Naive thymus-derived CD4-positive, alpha-beta T cell (primary cell): ENCODE data around the gene ARMC2. TPM values are rescaled to one million over a fixed set of nuclear protein-coding genes. Genes with fewer than 3 reads are reported as not detected.

ENCODE experiments used
- ATAC-seq: fragments of 150-1000 bp; cut with Tn5 transposase; 2 replicates; pipeline ENCODE4 v1.10.0; 2021; ENCODE audit warnings: mild to moderate bottlenecking, moderate library complexity
- CTCF ChIA-PET: fragments of 350-600 bp; sonication (Branson Sonifier 250); formaldehyde crosslinking; loops from one replicate; lab custom pipeline; 2021; ENCODE audit warnings: antibody characterized with exemption; lab: Charles Lee
- POLR2A ChIA-PET: fragments of 350-600 bp; sonication (Branson Sonifier 250); formaldehyde crosslinking; loops from one replicate; lab custom pipeline; 2021; ENCODE audit warnings: antibody characterized with exemption, inconsistent platforms; lab: Charles Lee
- DNase-seq, 9 donors: peaks; one replicate each; pipeline versions ENCODE4 v3.0.0 to v3.0.0-alpha.2; 2020 to 2022; ENCODE audit warnings: mixed read lengths in 1 of 9
- H3K27ac ChIP-seq: one replicate; pipeline ENCODE4 v1.7.0; 2013; ENCODE audit warnings: mild to moderate bottlenecking, low read depth, low read length, moderate library complexity
- H3K27me3 ChIP-seq, 2 donors: one replicate each; pipeline ENCODE4 v1.7.0; 2013; ENCODE audit warnings: low read length in 2 of 2, mild to moderate bottlenecking in 2 of 2, moderate library complexity in 2 of 2; ENCODE audit not compliant: control insufficient read depth in 2 of 2, insufficient read depth in 2 of 2
- H3K36me3 ChIP-seq, 3 experiments: 1 replicate in 2 of 3; 2 replicates in 1 of 3; pipeline ENCODE4 v1.7.0; 2013; ENCODE audit warnings: low read length in 3 of 3, mild to moderate bottlenecking in 3 of 3, moderate library complexity in 1 of 3; ENCODE audit not compliant: insufficient read depth in 3 of 3, control insufficient read depth in 2 of 3
- H3K4me1 ChIP-seq, 2 donors: one replicate each; pipeline ENCODE4 v1.7.0; 2013; ENCODE audit warnings: low read length in 2 of 2, mild to moderate bottlenecking in 2 of 2, moderate library complexity in 1 of 2; ENCODE audit not compliant: control insufficient read depth in 2 of 2, insufficient read depth in 2 of 2
- H3K4me3 ChIP-seq: 2 replicates; pipeline ENCODE4 v1.7.0; 2013; ENCODE audit warnings: mild to moderate bottlenecking, low read length
- H3K9me3 ChIP-seq, 3 experiments: 1 replicate in 2 of 3; 2 replicates in 1 of 3; pipeline ENCODE4 v1.7.0; 2013; ENCODE audit warnings: low read length in 3 of 3; ENCODE audit not compliant: control insufficient read depth in 2 of 3
- H3K27ac Mint-ChIP-seq, 9 donors: one replicate each; pipeline ENCODE4 v1.8.0; 2020 to 2022; ENCODE audit warnings: mixed read lengths in 9 of 9, mild to moderate bottlenecking in 8 of 9, moderate library complexity in 5 of 9, inconsistent platforms in 2 of 9
- H3K27me3 Mint-ChIP-seq, 5 donors: one replicate each; pipeline ENCODE4 v1.8.0; 2021 to 2022; ENCODE audit warnings: mixed read lengths in 5 of 5, mild to moderate bottlenecking in 1 of 5
- H3K36me3 Mint-ChIP-seq, 5 donors: one replicate each; pipeline ENCODE4 v1.8.0; 2020 to 2022; ENCODE audit warnings: mixed read lengths in 5 of 5, mild to moderate bottlenecking in 3 of 5, inconsistent platforms in 1 of 5
- H3K4me1 Mint-ChIP-seq, 7 donors: one replicate each; pipeline ENCODE4 v1.8.0; 2020 to 2022; ENCODE audit warnings: mixed read lengths in 7 of 7, mild to moderate bottlenecking in 3 of 7, inconsistent platforms in 1 of 7
- H3K4me3 Mint-ChIP-seq, 10 donors: one replicate each; pipeline ENCODE4 v1.8.0; 2020 to 2022; ENCODE audit warnings: mild to moderate bottlenecking in 10 of 10, mixed read lengths in 10 of 10, moderate library complexity in 6 of 10, inconsistent platforms in 2 of 10
- H3K9me3 Mint-ChIP-seq, 11 donors: one replicate each; pipeline ENCODE4 v1.8.0; 2020 to 2022; ENCODE audit warnings: mixed read lengths in 11 of 11, mild to moderate bottlenecking in 4 of 11, inconsistent platforms in 1 of 11, moderate library complexity in 1 of 11
- intact Hi-C, 2 donors: fragments of 100-400 bp; cut with micrococcal nuclease; formaldehyde crosslinking; loops; one replicate each; pipeline ENCODE4 v1.15.1; 2023
- polyA plus RNA-seq, 2 donors: library from polyadenylated mRNA; unstranded; fragments of 300-500 nt; fragmentation: Illumina TruSeq; gene quantifications; one replicate each; pipeline ENCODE4 v1.2.3, GENCODE V29; 2021
- total RNA-seq, 6 experiments: library from RNA in 5 of 6; stranded (reverse) in 5 of 6; gene quantifications; 1 replicate in 5 of 6; 2 replicates in 1 of 6; pipeline ENCODE4 v1.2.3 and lab custom pipeline; 2021 to 2026

ARMC2 gene, protein sequence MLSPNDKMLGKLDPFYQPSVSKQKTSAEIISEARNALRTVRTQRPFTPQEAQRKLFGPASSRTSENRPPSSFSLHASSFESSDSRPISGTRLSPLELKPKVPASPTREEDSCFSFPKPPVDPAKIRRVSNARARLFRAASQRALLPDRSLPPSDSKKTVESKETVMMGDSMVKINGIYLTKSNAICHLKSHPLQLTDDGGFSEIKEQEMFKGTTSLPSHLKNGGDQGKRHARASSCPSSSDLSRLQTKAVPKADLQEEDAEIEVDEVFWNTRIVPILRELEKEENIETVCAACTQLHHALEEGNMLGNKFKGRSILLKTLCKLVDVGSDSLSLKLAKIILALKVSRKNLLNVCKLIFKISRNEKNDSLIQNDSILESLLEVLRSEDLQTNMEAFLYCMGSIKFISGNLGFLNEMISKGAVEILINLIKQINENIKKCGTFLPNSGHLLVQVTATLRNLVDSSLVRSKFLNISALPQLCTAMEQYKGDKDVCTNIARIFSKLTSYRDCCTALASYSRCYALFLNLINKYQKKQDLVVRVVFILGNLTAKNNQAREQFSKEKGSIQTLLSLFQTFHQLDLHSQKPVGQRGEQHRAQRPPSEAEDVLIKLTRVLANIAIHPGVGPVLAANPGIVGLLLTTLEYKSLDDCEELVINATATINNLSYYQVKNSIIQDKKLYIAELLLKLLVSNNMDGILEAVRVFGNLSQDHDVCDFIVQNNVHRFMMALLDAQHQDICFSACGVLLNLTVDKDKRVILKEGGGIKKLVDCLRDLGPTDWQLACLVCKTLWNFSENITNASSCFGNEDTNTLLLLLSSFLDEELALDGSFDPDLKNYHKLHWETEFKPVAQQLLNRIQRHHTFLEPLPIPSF
- total RNA-seq (10 to 100 TPM in 2 of 5 experiments, 1 to 10 TPM in 3; 6.2 to 12.7 (median 7.9) TPM), polyA plus RNA-seq (1 to 10 TPM; 3.6 to 5.4 TPM), total RNA-seq (lab: John Stamatoyannopoulos, UW) (8.9 reads per million, percentile 33 among the genes with 10 or more reads in this experiment)

DNA sequence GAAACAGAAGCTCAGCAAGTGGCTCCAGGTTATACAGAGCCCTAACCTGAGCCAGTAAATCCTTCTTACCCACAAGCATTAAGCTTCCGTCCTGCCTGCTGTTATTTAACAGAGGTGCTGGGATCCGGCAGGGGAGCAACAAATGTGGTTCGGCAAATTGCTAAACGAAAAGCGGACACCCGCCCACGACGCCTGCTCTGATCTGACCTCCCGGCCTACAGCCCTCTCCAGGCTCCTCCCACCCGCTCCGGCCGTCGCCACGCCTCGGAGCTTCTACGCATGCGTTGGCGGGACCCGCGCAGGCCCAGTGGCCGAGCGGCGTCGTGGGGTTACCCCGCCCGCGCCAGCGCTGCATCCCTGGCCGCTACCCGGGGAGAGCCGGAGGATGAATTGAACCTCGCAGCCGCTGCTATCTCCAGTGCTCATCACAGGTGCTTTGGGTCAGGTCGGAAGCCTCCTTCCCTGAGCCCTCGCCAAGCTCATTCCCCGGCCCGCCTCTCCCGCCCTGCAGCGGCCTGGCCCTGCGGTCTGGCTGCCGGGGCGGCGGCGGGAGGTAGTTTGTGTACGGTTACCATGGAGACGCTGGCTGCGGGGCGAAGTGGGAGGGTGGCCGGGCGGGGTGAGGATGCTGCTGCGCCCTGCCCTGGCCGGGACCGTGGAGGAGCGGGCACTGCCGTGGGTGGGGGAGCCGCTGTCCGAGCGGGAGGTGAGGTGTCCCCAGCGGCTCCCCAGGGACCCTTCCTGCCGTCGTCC, at the start of gene ARMC2:
Gene ARMC2 (plus strand): TSS at position 307 of the 753 bp plus-strand sequence. CDS start 5,846 bp downstream, outside the sequence.
- intact Hi-C loops: loop anchor here (1.0 to 10.0 kb wide), 18 partner anchors 13 to 1969 kb away; partner anchors contain the start of genes SNX3 (in 2 of the 2), AFG1L (in 1 of the 2), CD164 (in 1 of the 2) and CDK19 (in 1 of the 2)
- DNase-seq (peak; percentile 72 to 95 (median 79)), ATAC-seq (peak; percentile 94)
- H3K4me3 ChIP-seq: peak within 1 kb of the TSS; percentile 90
- H3K36me3 ChIP-seq: no peaks in the 10 kb centered on the region
- peaks cover 6 to 13% of the 10 kb centered on the region in 2 donors for H3K4me1 ChIP-seq
- POLR2A ChIA-PET: interaction anchor here (0.6 to 3.4 kb wide), 11 partner anchors 9 to 290 kb away, joined by 3 to 9 read pairs (median 4); partner anchors contain the start of gene SESN1
- Mint-ChIP-seq H3K4me3 (peak within 1 kb of the TSS; percentile 75 to 93 (median 88)), H3K36me3 (no peaks in the 10 kb centered on the region), H3K27me3 (peaks cover 0 to 36% (median 0%) of the 10 kb centered on the region in 5 donors), H3K9me3 (no peaks in the 10 kb centered on the region), H3K27ac (peak within 1 kb of the TSS; percentile 72 to 93 (median 85)), H3K4me1 (peaks cover 11 to 39% (median 29%) of the 10 kb centered on the region in 7 donors)
- H3K27ac ChIP-seq: peak within 1 kb of the TSS; percentile 69
- H3K9me3 ChIP-seq: no peaks in the 10 kb centered on the region
- H3K27me3 ChIP-seq: no peaks in the 10 kb centered on the region
- CTCF ChIA-PET: interaction anchor here (0.8 kb wide), 1 partner anchor 8 kb away, joined by 3 read pairs; no protein-coding TSS in a partner anchor

DNA sequence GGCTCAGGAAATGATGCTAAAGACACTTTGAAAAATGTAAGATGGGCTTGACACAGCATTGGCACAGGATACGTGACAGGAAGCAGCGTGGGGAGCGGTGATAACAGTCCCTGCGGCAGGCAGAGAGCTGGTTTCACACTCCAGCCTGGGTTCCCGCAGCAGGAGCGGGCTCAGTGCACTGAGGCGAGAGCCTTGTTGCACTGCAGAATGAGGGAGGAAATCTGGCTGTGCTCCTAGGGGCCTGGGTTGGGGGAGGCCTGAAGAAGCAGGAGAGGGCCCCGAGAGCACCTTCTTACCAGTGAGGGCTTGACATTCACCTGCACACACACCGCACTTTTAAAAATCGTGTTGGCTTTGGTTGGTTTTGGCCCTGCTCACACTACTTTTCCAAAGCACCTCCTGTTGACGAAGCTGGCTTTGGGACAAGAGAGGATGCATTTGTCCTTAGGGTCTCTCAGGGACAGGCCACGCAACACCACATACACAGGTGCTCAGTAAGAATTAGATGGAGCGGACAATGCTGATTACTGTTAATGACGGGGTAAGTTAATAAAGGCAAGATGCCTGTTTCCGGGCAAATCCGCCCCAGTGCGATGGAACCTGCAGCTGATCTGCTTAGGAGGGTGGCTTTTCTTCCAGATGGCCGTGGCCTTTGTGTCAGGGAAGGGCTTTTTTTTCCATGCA, 49.4 kb upstream of the ARMC2 start:
- DNase-seq: peak; percentile 17 to 63 (median 56)
- POLR2A ChIA-PET: interaction anchor here (1.1 kb wide), 1 partner anchor 8 kb away, joined by 3 read pairs; no protein-coding TSS in a partner anchor
- Histone ChIP-seq H3K27ac (no peak overlapping the region), H3K4me1 (peaks cover 16 to 31% of the 10 kb centered on the region in 2 donors), H3K4me3 (no peak overlapping the region), H3K27me3 (no peaks in the 10 kb centered on the region), H3K36me3 (no peaks in the 10 kb centered on the region), H3K9me3 (no peaks in the 10 kb centered on the region)
- CTCF ChIA-PET: interaction anchor here (0.9 to 1.0 kb wide), 2 partner anchors 255 to 274 kb away, joined by 3 to 4 read pairs; no protein-coding TSS in a partner anchor
- H3K27ac Mint-ChIP-seq: peak overlapping the region; percentile 68 to 94 (median 84)
- H3K36me3 Mint-ChIP-seq: peaks cover 0 to 4% (median 0%) of the 10 kb centered on the region in 5 donors
- H3K4me1 Mint-ChIP-seq: peaks cover 20 to 36% (median 22%) of the 10 kb centered on the region in 7 donors
- peak; percentile 92 for ATAC-seq
- peaks cover 0 to 7% (median 0%) of the 10 kb centered on the region in 5 donors for H3K27me3 Mint-ChIP-seq
- intact Hi-C loops: loop anchor here in 1 of 2 donors (1.0 kb wide), 1 partner anchor 36 kb away; no protein-coding TSS in a partner anchor
- peak overlapping the region; percentile 61 to 86 (median 78) for H3K4me3 Mint-ChIP-seq
- H3K9me3 Mint-ChIP-seq: no peaks in the 10 kb centered on the region

DNA sequence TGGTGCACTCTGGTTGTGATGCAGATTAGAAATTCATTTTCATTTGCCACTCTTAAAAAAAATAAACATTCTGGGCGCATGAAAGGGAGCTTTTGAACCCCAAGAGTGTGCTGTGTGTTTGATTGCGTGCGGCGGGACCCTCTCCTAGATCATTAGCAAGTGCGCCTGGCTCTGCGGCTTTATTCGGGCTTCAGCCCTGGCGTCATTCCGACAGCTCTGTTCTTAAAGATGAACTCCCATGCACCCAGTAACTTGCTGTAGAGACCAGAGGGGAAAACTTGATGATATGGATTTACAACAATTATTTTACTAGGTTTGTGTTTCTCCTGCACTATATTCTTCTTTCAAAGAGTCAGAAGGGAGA, 48.9 kb upstream of the ARMC2 start:
- H3K4me1 Mint-ChIP-seq: peaks cover 20 to 36% (median 22%) of the 10 kb centered on the region in 7 donors
- Histone ChIP-seq H3K27ac (no peak overlapping the region), H3K4me1 (peaks cover 16 to 31% of the 10 kb centered on the region in 2 donors), H3K36me3 (no peaks in the 10 kb centered on the region), H3K27me3 (no peaks in the 10 kb centered on the region), H3K4me3 (no peak overlapping the region), H3K9me3 (no peaks in the 10 kb centered on the region)
- intact Hi-C loops: no loop called here
- no peaks in the 10 kb centered on the region for H3K9me3 Mint-ChIP-seq
- H3K36me3 Mint-ChIP-seq: peaks cover 0 to 4% (median 0%) of the 10 kb centered on the region in 5 donors
- ChIA-PET CTCF (interaction anchor here (1.0 kb wide), 1 partner anchor 273 kb away, joined by 4 read pairs; no protein-coding TSS in a partner anchor), POLR2A (no interaction called here)
- peak overlapping the region in 3 of 10 donors; percentile 31 to 76 (median 75) for H3K4me3 Mint-ChIP-seq
- ATAC-seq (no peak), DNase-seq (no peak)
- H3K27me3 Mint-ChIP-seq: peaks cover 0 to 7% (median 0%) of the 10 kb centered on the region in 5 donors
- H3K27ac Mint-ChIP-seq: peak overlapping the region in 4 of 9 donors; percentile 23 to 94 (median 64)

DNA sequence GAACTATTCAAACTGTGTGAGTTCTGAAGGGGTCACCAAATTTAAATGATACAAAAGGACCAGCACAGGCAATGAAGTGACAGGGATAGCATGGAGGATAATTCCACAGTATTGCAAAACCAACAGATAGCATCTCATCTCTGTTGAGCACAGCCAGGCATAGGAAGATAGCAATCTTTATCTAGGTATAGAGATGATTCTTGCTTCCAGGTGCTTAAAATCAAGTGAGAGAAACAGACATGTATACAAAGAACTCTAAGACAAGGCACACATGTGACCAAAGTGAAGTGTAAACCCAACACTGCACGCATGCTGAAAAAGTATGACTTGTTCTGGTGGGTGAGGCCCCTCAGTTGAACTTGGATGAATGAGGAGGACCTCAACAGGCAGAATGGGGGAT, 48.4 kb upstream of the ARMC2 start:
- Mint-ChIP-seq H3K9me3 (no peaks in the 10 kb centered on the region), H3K27ac (peak overlapping the region in 2 of 9 donors; percentile 19 to 70), H3K4me3 (peak overlapping the region in 2 of 10 donors; percentile 31 to 76), H3K36me3 (peaks cover 0 to 4% (median 0%) of the 10 kb centered on the region in 5 donors), H3K27me3 (peaks cover 0 to 7% (median 0%) of the 10 kb centered on the region in 5 donors), H3K4me1 (peaks cover 20 to 36% (median 22%) of the 10 kb centered on the region in 7 donors)
- Histone ChIP-seq H3K4me3 (no peak overlapping the region), H3K4me1 (peaks cover 16 to 31% of the 10 kb centered on the region in 2 donors), H3K36me3 (no peaks in the 10 kb centered on the region), H3K27me3 (no peaks in the 10 kb centered on the region), H3K9me3 (no peaks in the 10 kb centered on the region), H3K27ac (no peak overlapping the region)
- DNase-seq (no peak), ATAC-seq (no peak)
- ChIA-PET CTCF (no interaction called here), POLR2A (no interaction called here)
- intact Hi-C loops: no loop called here

DNA sequence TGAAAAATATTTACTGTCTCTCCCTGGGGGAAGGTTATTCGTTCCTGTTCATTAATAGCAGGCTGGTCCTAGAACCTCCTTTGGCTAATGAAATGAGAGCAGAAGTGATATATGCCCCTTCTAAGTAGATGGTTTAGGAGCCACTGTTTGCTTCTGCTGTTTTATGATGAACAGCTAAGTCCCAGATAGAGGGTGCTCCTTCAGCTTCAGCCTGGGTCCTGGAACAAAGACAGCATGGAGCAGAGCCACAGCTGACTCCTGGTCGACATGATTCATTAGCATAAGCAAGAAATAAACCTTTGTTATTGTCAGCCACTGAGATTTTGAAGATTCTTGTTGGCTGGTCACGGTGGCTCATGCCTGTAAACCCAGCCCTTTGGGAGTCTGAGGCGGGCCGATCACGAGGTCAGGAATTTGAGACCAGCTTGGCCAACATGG, 47.8 kb upstream of the ARMC2 start:
- H3K27me3 ChIP-seq: no peaks in the 10 kb centered on the region
- Mint-ChIP-seq H3K4me3 (no peak overlapping the region), H3K36me3 (peaks cover 0 to 4% (median 0%) of the 10 kb centered on the region in 5 donors), H3K27ac (peak overlapping the region in 1 of 9 donors; percentile 43), H3K27me3 (peaks cover 0 to 5% (median 0%) of the 10 kb centered on the region in 5 donors), H3K9me3 (no peaks in the 10 kb centered on the region), H3K4me1 (peaks cover 20 to 40% (median 22%) of the 10 kb centered on the region in 7 donors)
- CTCF ChIA-PET: interaction anchor here (0.6 to 1.5 kb wide), 2 partner anchors 273 to 295 kb away, joined by 3 to 4 read pairs; partner anchors contain the start of gene CEP57L1
- H3K36me3 ChIP-seq: no peaks in the 10 kb centered on the region
- no peak overlapping the region for H3K27ac ChIP-seq
- POLR2A ChIA-PET: interaction anchor here (0.5 kb wide), 1 partner anchor 249 kb away, joined by 8 read pairs; no protein-coding TSS in a partner anchor
- no peak for DNase-seq
- intact Hi-C loops: no loop called here
- H3K4me3 ChIP-seq: no peak overlapping the region
- H3K9me3 ChIP-seq: no peaks in the 10 kb centered on the region
- peaks cover 16 to 31% of the 10 kb centered on the region in 2 donors for H3K4me1 ChIP-seq
- ATAC-seq: no peak
